ENCODE measurements around the gene XNDC1N. TPM values are rescaled to one million over a fixed set of nuclear protein-coding genes. Genes with fewer than 3 reads are reported as not detected.
A peak's percentile ranks its signal among the peaks of the same experiment; 100 is the strongest.

XNDC1N gene
- total RNA-seq, 4 donors from 2014 or later, result 4.7 to 10.9 (median 6.1) TPM

- DNase-seq (ENCODE audit: low spot score) (no peak), ATAC-seq (ENCODE audit: low FRiP score) (no peak)
- no peak for TF ChIP-seq CTCF (IDR thresholded peaks at IDR 0.05)
Observed at GRCh38 chr11:71933141-71933933, 4.9 kb upstream of the XNDC1N start.

GRCh38 chr11:71931245-71931602 is 2.8 kb upstream of the XNDC1N start:
- DNase-seq (ENCODE audit: low spot score) (no peak), ATAC-seq (ENCODE audit: low FRiP score) (no peak)
- no peak for TF ChIP-seq CTCF (IDR thresholded peaks at IDR 0.05)

GRCh38 chr11:71930556-71931244 is 2.3 kb upstream of the XNDC1N start:
- ATAC-seq (ENCODE audit: low FRiP score) (no peak), DNase-seq (ENCODE audit: low spot score) (no peak)
- TF ChIP-seq CTCF (IDR thresholded peaks at IDR 0.05), result no peak

- DNase-seq (ENCODE audit: low spot score), result no peak
- no peak for ATAC-seq (ENCODE audit: low FRiP score)
Observed at GRCh38 chr11:71929491-71929890, 1.1 kb upstream of the XNDC1N start.

GRCh38 chr11:71928737-71929443 is 496 bp upstream of the XNDC1N start, which contains the start of gene RNF121:
TSS of gene RNF121 (plus strand) at chr11:71929046. CDS start at chr11:71929062, 16 bp downstream.
- peak; percentile 99 for ATAC-seq (ENCODE audit: low FRiP score)
- TF ChIP-seq CTCF (IDR thresholded peaks at IDR 0.05), result no peak

More at GRCh38 chr11:71929491-71929890, 1.1 kb upstream of the XNDC1N start:
- TF ChIP-seq CTCF (IDR thresholded peaks at IDR 0.05), result no peak

GRCh38 chr11:71917646-71918140 is 10.7 kb downstream of the XNDC1N start:
- no peak for TF ChIP-seq CTCF (IDR thresholded peaks at IDR 0.05)
- no peak for DNase-seq (ENCODE audit: low spot score)

More at GRCh38 chr11:71928737-71929443, 496 bp upstream of the XNDC1N start, which contains the start of gene RNF121:
- DNase-seq (ENCODE audit: low spot score), result peak; percentile 99

More at GRCh38 chr11:71917646-71918140, 10.7 kb downstream of the XNDC1N start:
- no peak for ATAC-seq (ENCODE audit: low FRiP score)
